ENCODE data around the gene GNG2.

GRCh38 chr14:51926449-51926848 lies 66.0 kb downstream of the GNG2 start:
- TF ChIP-seq CTCF (IDR thresholded peaks at IDR 0.05; ENCODE audit: control extremely low read depth in 1 of 3, insufficient read depth in 1 of 3, low read depth in 1 of 3, low read length in 3 of 3) = no peak
- TF ChIP-seq CEBPB (IDR thresholded peaks at IDR 0.05; ENCODE audit: low read depth, low read length) = no peak
- TF ChIP-seq POLR2AphosphoS5 (IDR thresholded peaks at IDR 0.05; ENCODE audit: low read depth, low read length) = no peak
- TF ChIP-seq CREB1 (IDR thresholded peaks at IDR 0.05) = no peak
- no peak for TF ChIP-seq EP300 (IDR thresholded peaks at IDR 0.05; ENCODE audit: borderline replicate concordance in 1 of 2, low read depth in 2 of 2, low read length in 2 of 2)
- no peak for TF ChIP-seq CHD2 (IDR thresholded peaks at IDR 0.05; ENCODE audit: low read length)
- TF ChIP-seq RAD21 (IDR thresholded peaks at IDR 0.05 in 1 of 2, conservative IDR thresholded peaks at IDR 0.05 in 1 of 2; ENCODE audit: low read depth in 2 of 2, low read length in 2 of 2) = no peak
- TF ChIP-seq YY1 (IDR thresholded peaks at IDR 0.05; ENCODE audit: low read depth, low read length) = no peak
- no peak for TF ChIP-seq EZH2 (IDR thresholded peaks at IDR 0.05; ENCODE audit: low read depth, low read length, severe bottlenecking)
